GM06990 (cell line): Measurements from ENCODE around the gene UVSSA.
"Not testable (repeated sequence)": the region's sequence is repeated elsewhere in the genome, so short reads cannot be mapped to it uniquely, and the experiment has no call there.

Source experiments
- DNase-seq: peaks from one replicate; pipeline ENCODE4 v3.0.0-alpha.2; 2011; ENCODE audit not compliant: insufficient read length; ENCODE audit errors: extremely low read depth
- H3K27me3 ChIP-seq: replicated peaks from 2 replicates; pipeline ENCODE4 v1.6.0; 2011; ENCODE audit warnings: low read length; ENCODE audit not compliant: control insufficient read depth, insufficient read depth
- H3K36me3 ChIP-seq: 2 replicates; pipeline ENCODE4 v1.5.1; 2011; ENCODE audit warnings: low read length; ENCODE audit not compliant: control insufficient read depth, insufficient read depth
- H3K4me3 ChIP-seq: replicated peaks from 2 replicates; pipeline ENCODE4 v1.5.1; 2011; ENCODE audit warnings: low read depth, mild to moderate bottlenecking, control low read depth, low read length
- TF ChIP-seq, protein P1 (sequence below): IDR thresholded peaks from 2 replicates; pipeline ENCODE4 v1.5.1; 2011; ENCODE audit warnings: low read length, control low read depth, mild to moderate bottlenecking, inconsistent platforms; ENCODE audit not compliant: insufficient read depth, poor library complexity, severe bottlenecking

Gene UVSSA

DNA sequence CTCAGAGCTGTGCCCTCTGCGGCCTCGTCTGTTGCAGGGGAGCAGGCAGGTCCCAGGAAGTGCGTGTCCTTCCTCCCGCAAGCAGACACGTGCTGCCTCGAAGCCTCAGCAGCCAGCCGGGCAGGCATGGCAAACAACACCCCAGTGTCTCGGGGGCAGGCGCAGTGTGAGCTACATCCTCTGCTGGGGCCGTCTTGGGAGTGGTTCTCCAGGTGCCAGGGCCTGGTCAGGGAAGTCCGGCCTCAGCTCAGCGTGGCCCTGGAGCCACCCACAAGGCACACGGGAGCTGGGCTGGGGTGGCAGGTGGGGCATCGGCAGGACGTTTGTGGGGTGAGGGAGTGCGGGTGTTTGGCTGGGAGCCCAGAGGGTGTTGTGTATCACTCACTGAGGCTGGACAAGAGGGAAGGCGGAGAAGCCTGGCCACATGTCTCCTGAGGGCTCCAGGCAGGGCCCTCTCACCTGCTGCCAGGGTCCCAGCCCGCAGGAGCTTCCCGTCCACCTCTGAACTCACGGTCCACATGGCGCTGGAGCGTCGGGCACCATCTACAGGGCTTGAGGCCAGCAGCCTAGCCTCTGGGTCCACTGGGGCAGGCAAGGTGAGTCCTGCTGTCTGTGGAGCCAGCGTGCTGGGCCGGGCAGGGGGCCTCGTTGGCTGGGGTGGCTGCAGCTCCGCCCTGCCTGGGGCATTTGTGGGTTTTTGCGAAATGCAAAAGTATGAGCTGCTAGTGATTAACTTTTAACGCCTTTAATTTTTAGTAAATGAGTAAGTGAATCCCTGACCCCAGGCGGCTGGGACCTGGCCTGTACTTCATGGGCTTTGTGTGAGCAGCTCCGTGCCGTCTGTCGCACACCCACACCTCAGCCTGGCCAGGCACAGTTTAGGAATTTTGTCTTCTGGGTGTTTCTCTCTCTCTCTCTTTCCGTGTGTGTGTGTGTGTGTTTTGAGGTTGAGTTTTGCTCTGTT, 17.3 kb upstream of the UVSSA start:
- peaks cover 21% of the 10 kb centered on the region for H3K36me3 ChIP-seq
- no peak for DNase-seq

DNA sequence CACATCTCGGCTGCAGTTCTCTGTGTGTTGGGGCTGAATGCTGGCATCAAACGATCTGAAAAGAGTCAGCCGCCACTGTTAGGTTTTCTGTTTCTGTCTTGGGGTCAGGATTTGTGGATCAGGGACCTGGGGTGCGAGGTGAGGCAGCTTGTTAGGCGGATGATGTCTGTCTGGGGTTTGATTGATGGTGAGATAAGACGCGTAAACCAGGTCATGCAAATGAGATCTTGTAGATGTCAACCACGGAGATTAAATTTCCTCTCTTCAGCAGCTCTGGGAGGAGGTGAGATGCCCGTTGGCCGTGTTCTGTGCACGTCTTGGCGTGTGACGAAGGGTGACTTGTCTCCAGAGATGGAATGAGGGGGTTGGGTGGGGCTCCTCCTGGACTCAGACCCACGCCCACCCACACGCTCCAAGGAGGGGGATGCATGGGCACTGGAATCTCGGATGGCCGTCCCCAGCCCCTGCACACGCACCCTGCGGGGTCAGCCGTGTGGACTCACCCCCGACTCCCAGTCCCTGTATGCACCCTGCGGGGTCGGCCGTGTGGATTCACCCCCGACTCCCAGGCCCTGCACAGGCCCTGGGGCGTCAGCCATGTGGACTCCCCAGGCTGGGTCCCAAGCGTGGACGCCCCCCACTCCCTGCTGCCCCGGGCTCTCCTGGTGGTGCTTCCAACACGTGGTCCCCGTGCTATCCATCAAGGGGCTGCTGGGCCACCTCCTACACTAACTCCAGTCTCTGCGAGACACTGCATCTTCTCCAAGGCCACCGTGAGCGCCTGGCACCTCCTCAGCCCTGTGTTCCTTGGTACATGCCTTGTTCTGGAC, 16.0 kb upstream of the UVSSA start:
- Histone ChIP-seq H3K4me3 (no peak overlapping the region), H3K36me3 (peaks cover 25% of the 10 kb centered on the region), H3K27me3 (no peaks in the 10 kb centered on the region)
- DNase-seq, result no peak
- TF ChIP-seq, protein P1, sequence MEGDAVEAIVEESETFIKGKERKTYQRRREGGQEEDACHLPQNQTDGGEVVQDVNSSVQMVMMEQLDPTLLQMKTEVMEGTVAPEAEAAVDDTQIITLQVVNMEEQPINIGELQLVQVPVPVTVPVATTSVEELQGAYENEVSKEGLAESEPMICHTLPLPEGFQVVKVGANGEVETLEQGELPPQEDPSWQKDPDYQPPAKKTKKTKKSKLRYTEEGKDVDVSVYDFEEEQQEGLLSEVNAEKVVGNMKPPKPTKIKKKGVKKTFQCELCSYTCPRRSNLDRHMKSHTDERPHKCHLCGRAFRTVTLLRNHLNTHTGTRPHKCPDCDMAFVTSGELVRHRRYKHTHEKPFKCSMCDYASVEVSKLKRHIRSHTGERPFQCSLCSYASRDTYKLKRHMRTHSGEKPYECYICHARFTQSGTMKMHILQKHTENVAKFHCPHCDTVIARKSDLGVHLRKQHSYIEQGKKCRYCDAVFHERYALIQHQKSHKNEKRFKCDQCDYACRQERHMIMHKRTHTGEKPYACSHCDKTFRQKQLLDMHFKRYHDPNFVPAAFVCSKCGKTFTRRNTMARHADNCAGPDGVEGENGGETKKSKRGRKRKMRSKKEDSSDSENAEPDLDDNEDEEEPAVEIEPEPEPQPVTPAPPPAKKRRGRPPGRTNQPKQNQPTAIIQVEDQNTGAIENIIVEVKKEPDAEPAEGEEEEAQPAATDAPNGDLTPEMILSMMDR, result no peak

More for the DNA sequence above, 17.3 kb upstream of the UVSSA start:
- H3K27me3 ChIP-seq, result no peaks in the 10 kb centered on the region
- no peak overlapping the region for H3K4me3 ChIP-seq
- TF ChIP-seq, protein P1, result no peak

DNA sequence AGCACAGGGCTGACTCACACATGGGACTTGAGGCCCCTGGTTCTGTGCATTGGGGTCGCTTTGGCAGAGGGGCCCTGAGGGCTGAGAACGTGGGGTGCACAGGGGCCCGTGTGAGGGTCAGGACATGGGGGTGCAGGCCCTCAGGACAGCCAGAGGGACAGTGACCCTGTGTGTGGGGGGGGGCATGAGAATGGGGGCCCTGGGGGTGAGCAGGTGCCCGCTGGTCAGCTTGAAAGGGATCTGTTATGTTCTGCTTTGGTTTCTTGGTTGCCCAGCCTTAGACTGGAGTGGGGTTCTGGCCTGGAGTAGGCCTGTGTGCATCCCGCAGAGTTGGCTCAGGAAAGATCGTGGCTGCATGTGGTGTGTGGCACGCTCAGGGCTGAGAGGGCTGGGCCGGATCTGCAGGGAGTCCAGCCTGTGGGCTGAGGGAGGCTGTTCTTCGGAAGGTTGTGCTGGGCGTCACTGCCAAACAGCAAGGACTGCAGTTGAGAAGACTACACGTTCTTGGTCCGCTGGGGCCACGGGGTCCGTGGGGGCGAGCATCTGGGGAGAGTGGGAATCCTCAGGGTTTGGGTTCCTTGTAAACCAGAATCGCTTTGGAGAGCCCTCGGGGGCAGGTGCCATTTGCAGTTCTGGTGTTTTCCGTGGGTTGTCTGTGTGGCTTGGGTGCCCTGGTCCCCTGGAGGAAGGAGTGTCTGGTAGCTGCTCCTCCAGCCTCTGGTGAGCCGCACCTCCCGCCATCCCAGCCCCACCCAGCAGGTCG, 15.2 kb upstream of the UVSSA start:
- Histone ChIP-seq H3K4me3 (no peak overlapping the region), H3K36me3 (peaks cover 28% of the 10 kb centered on the region), H3K27me3 (no peaks in the 10 kb centered on the region)
- TF ChIP-seq, protein P1, result no peak
- DNase-seq, result no peak

DNA sequence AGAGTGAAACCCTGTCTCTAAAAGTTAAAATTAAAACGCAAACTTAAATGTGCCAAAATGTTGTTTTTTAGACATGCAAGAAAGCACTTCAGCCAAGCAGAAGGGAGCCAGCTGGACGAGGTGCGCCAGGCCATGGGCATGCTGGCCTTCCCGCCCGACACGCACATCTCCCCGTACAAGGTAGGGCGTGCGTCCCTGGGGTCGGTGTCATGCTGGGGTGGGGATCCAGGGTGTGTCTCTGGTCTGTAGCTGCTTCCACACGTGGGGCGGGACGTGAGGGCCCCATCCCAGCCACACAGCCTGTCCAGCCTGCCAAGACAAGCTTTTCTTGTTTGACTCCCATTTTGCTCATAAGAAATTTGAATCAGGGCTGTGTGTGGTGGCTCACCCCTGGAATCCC, 14.3 kb upstream of the UVSSA start:
- Histone ChIP-seq H3K4me3 (no peak overlapping the region), H3K27me3 (no peaks in the 10 kb centered on the region), H3K36me3 (peaks cover 31% of the 10 kb centered on the region)
- no peak for DNase-seq
- TF ChIP-seq, protein P1, result no peak

DNA sequence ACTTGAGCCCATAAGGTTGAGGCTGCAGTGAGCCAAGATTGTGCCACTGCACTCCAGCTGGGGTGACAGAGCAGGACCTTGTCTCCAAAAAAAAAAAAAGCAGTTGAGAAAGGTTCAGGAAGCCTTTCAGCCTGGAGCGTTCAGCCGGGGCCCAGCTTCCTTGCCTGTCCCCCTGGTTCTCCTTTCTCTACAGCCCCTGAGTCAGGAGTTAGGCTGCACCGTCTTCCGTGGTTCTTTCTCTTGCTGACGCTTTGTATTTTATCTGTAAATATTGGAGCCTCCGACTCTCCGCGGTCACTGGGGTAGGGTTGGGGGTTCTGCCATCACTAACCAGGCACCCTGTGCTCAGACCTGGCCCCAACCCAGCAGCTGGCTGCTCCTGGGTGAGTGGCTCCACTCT, 13.8 kb upstream of the UVSSA start:
- H3K4me3 ChIP-seq, result no peak overlapping the region
- H3K36me3 ChIP-seq, result peaks cover 34% of the 10 kb centered on the region
- no peak for DNase-seq
- TF ChIP-seq, protein P1, result no peak
- no peaks in the 10 kb centered on the region for H3K27me3 ChIP-seq

DNA sequence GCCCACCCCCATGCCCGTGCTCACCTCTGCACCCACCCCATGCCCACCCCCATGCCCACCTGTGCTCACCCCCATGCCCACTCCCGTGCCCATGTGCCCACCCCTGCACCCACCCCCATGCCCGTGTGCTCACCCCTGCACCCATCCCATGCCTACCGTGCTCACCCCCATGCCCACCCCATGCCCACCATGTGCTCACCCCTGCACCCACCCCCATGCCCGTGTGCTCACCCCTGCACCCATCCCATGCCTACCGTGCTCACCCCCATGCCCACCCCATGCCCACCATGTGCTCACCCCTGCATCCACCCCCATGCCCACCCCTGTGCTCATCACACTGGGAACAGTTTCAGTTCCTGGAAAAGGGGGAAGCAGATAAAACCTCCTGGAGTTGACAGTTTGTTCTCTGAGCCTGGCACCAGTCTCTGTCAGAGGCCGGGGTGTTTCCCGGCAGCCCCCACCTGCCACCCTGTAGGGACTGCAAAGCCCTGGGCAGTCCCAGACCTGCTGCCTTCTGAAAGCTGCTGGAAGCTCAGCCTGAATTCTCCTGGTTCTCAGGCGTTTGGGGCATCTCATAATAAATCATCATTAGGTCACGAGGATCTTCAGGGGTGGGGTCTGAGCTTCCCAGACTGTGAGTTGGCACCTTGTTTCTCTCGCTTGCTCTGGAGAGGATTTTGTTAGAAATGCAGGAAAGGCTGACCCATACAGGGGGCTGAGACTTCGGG, 13.0 kb upstream of the UVSSA start:
- DNase-seq, H3K4me3 ChIP-seq, H3K27me3 ChIP-seq: not testable (repeated sequence)
- H3K36me3 ChIP-seq, result peaks cover 38% of the 10 kb centered on the region
